HG03565 (cell line): Measurements from ENCODE around the gene AP3M1.

Experiments used
- ATAC-seq: cut with Tn5 transposase; IDR thresholded peaks from one replicate; pipeline ENCODE4 v1.9.1; 2021; ENCODE audit warnings: mild to moderate bottlenecking, moderate library complexity; ENCODE audit not compliant: unreplicated experiment

Gene AP3M1

GRCh38 chr10:74117738-74118137 is 32.9 kb downstream of the AP3M1 start:
- ATAC-seq: no peak

- ATAC-seq: no peak
Observed at GRCh38 chr10:74114041-74114448, 36.6 kb downstream of the AP3M1 start.

GRCh38 chr10:74113546-74113945 is 37.1 kb downstream of the AP3M1 start:
- ATAC-seq: no peak

- no peak for ATAC-seq
Observed at GRCh38 chr10:74111799-74112198, 38.8 kb downstream of the AP3M1 start.

- ATAC-seq: no peak
Observed at GRCh38 chr10:74110120-74110519, 40.5 kb downstream of the AP3M1 start.

GRCh38 chr10:74109452-74109851 is 41.2 kb downstream of the AP3M1 start:
- no peak for ATAC-seq

- ATAC-seq: no peak
Observed at GRCh38 chr10:74107391-74107790, 43.2 kb downstream of the AP3M1 start.

GRCh38 chr10:74104996-74105395 is 45.6 kb downstream of the AP3M1 start:
- ATAC-seq: no peak

GRCh38 chr10:74104480-74104879 is 46.1 kb downstream of the AP3M1 start:
- no peak for ATAC-seq

- ATAC-seq: no peak
Observed at GRCh38 chr10:74103560-74104258, 46.9 kb downstream of the AP3M1 start.

- ATAC-seq: no peak
Observed at GRCh38 chr10:74099836-74100235, 50.8 kb downstream of the AP3M1 start.

- ATAC-seq: no peak
Observed at GRCh38 chr10:74099420-74099819, 51.2 kb downstream of the AP3M1 start.

- ATAC-seq: no peak
Observed at GRCh38 chr10:74097776-74098175, 52.9 kb downstream of the AP3M1 start.

- peak; percentile 80 for ATAC-seq
Observed at GRCh38 chr10:74096777-74097176, 53.9 kb downstream of the AP3M1 start.

- no peak for ATAC-seq
Observed at GRCh38 chr10:74094231-74094630, 56.4 kb downstream of the AP3M1 start.

GRCh38 chr10:74093530-74094164 is 57.0 kb downstream of the AP3M1 start:
- ATAC-seq: no peak

GRCh38 chr10:74092372-74092771 is 58.3 kb downstream of the AP3M1 start:
- ATAC-seq: no peak

GRCh38 chr10:74088722-74089121 is 61.9 kb downstream of the AP3M1 start:
- no peak for ATAC-seq

- ATAC-seq: no peak
Observed at GRCh38 chr10:74086317-74086716, 64.3 kb downstream of the AP3M1 start.

- peak; percentile 79 for ATAC-seq
Observed at GRCh38 chr10:74084955-74085354, 65.7 kb downstream of the AP3M1 start.

GRCh38 chr10:74083304-74083703 is 67.3 kb downstream of the AP3M1 start:
- ATAC-seq: no peak

- no peak for ATAC-seq
Observed at GRCh38 chr10:74081941-74082718, 68.5 kb downstream of the AP3M1 start.
